H54 (cell line): Measurements from ENCODE around the gene GNE.
"Not testable (repeated sequence)": the region's sequence is repeated elsewhere in the genome, so short reads cannot be mapped to it uniquely, and the experiment has no call there.

Experiments
- DNase-seq: peaks from one replicate; pipeline ENCODE4 v3.0.0; 2011; ENCODE audit warnings: low spot score, mixed read lengths; ENCODE audit not compliant: insufficient read length
- FAIRE-seq: peaks from 3 replicates; lab custom pipeline; 2011; peaks lifted over from hg19 to GRCh38; lab: Jason Lieb, UNC
- POLR2A ChIP-seq: IDR thresholded peaks from 2 replicates; pipeline ENCODE4 v1.6.1; 2011; ENCODE audit warnings: low read depth, mild to moderate bottlenecking, low read length

GNE gene

GRCh38 chr9:36258208-36258995, at the start of gene GNE:
GNE (minus strand) TSS chr9:36258448; CDS start chr9:36249355, 9,093 bp downstream.
- peak; percentile 79 for DNase-seq
- no peak for FAIRE-seq
- TF ChIP-seq POLR2A = peak; percentile 62; the same call in 1 of the 2 replicates

- DNase-seq = no peak
- no peak for TF ChIP-seq POLR2A
- FAIRE-seq = peak; percentile 71
These were observed 48.4 kb upstream of the GNE start for GRCh38 chr9:36306471-36307306.

- not testable (repeated sequence) for FAIRE-seq
These were observed 46.1 kb upstream of the GNE start for GRCh38 chr9:36304366-36304765.

GRCh38 chr9:36301227-36301626, 43.0 kb upstream of the GNE start:
- DNase-seq = no peak
- no peak for FAIRE-seq
- no peak for TF ChIP-seq POLR2A

More at GRCh38 chr9:36304366-36304765, 46.1 kb upstream of the GNE start:
- not testable (repeated sequence) for DNase-seq

GRCh38 chr9:36298566-36298965, 40.3 kb upstream of the GNE start:
- DNase-seq = no peak
- no peak for FAIRE-seq
- TF ChIP-seq POLR2A = no peak

DNA sequence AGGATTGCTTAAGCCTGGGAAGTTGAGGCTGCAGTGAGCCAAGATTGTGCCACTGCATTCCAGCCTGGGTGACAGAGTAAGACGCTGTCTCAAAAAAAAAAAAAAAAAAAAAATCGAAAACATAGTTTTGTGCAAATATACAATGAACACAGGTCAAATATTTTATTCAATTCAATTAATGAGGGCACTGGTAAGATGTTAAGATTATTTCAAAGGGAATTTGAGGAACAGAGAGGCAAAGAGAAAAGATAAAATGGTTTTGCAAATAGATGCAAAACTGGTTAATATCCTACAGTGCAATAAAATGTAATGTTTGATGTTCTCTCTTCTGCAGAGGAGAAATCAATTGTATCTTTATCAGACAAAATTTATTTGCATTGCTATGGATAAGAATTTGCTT, 39.5 kb upstream of the GNE start:
- no peak for TF ChIP-seq POLR2A
- FAIRE-seq (no peak), DNase-seq (no peak)

DNA sequence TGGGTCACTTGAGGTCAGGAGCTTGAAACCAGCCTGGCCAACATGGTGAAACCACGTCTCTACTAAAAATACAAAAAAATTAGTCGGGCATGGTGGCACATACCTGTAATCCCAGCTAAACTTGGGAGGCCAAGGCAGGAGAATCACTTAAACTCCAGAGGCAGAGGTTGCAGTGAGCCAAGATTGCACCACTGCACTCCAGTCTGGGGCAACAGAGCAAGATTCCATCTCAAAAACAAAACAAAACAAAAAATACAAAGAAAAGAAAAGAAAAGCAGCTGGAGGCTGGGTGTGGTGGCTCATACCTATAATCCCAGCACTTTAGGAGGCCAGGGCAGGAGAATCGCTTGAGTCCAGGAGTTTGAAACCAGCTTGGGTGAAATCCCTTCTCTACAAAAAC, 36.7 kb upstream of the GNE start:
- DNase-seq, FAIRE-seq: not testable (repeated sequence)

- DNase-seq (no peak), FAIRE-seq (no peak)
- no peak for TF ChIP-seq POLR2A
These were observed 35.7 kb upstream of the GNE start for GRCh38 chr9:36293918-36294317.

DNA sequence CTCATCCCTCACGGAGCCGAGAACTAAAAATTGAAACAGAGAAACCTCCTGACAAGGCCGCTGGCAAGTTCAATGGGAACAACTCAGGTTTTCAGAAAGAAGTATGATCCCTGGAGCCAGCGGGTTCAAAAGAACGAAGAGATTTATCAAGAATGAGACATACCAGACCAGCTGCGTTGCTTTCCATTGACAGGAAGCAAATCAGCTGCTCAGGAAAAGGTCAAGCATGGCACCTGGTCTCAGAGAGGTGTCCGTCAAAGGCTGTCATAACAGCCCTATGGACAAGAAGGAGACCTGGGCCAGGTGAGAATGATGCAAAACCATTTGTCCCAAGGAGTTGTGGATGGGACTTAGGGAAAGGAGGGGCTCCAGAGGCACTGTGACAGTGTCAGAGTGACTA, 34.9 kb upstream of the GNE start:
- no peak for TF ChIP-seq POLR2A
- FAIRE-seq = no peak
- DNase-seq = no peak

GRCh38 chr9:36292641-36293040, 34.4 kb upstream of the GNE start:
- TF ChIP-seq POLR2A = no peak
- no peak for DNase-seq
- no peak for FAIRE-seq

DNA sequence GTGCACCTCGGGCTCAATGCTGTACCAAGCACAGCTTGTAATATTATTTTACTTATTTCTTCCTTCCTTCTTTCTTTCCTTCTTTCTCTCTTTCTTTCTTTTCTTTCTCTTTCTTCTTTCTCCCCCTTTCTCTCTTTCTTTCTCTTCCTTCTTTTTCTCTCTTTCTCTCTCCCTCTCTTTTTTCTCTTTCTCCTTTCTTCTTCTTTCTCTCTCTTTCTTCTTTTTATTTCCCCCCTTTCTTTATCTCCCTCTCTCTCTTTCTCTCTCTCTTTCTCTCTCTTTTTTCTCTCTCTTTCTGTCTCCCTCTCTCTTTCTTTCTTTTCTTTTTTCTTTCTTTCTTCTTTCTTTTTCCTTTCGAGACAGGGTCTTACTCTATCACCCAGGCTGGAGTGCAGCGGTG, 32.7 kb upstream of the GNE start:
- FAIRE-seq = no peak
- DNase-seq = no peak
- TF ChIP-seq POLR2A = no peak

- FAIRE-seq (no peak), DNase-seq (no peak)
These were observed 31.7 kb upstream of the GNE start for GRCh38 chr9:36289836-36290435.

GRCh38 chr9:36288070-36288469, 29.8 kb upstream of the GNE start:
- FAIRE-seq = no peak
- TF ChIP-seq POLR2A = no peak
- DNase-seq = no peak

More at GRCh38 chr9:36289836-36290435, 31.7 kb upstream of the GNE start:
- no peak for TF ChIP-seq POLR2A

- DNase-seq (no peak), FAIRE-seq (no peak)
- no peak for TF ChIP-seq POLR2A
These were observed 28.1 kb upstream of the GNE start for GRCh38 chr9:36286388-36286787.

DNA sequence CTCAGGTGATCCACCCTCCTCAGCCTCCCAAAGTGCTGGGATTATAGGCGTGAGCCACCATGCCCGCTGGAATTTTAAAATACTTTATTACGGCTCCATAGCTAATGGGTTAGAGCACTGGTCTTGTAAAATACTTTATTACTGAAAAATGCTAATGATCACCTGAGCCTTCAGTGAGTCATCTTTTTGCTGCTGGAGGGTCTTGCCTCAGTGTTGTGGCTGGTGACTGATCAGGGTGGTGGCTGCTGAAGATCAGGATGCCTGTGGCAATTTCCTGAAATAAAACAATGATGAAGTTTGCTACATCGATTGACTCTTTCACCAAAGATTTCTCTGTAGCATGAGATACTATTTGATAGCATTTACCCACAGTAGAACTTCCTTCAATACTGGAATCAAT, 26.0 kb upstream of the GNE start:
- no peak for FAIRE-seq
- no peak for TF ChIP-seq POLR2A
- DNase-seq = no peak
